ENCODE results near the gene SNAP47.

Gene SNAP47

GRCh38 chr1:227786673-227787512 lies 51.7 kb downstream of the SNAP47 start:
- DNase-seq = no peak

GRCh38 chr1:227787513-227788270 lies 52.5 kb downstream of the SNAP47 start:
- peak; percentile 41 for DNase-seq

GRCh38 chr1:227788271-227789083 lies 53.2 kb downstream of the SNAP47 start:
- no peak for DNase-seq

- DNase-seq = no peak
These were observed 54.1 kb downstream of the SNAP47 start for GRCh38 chr1:227789084-227790033.

GRCh38 chr1:227790034-227790400 lies 54.8 kb downstream of the SNAP47 start:
- no peak for DNase-seq

- no peak for DNase-seq
These were observed 55.6 kb downstream of the SNAP47 start for GRCh38 chr1:227790868-227791267.

GRCh38 chr1:227791425-227792143 lies 56.3 kb downstream of the SNAP47 start:
- DNase-seq = no peak

- DNase-seq = no peak
These were observed 57.2 kb downstream of the SNAP47 start for GRCh38 chr1:227792216-227793078.

- DNase-seq = no peak
These were observed 58.1 kb downstream of the SNAP47 start for GRCh38 chr1:227793079-227793947.

- no peak for DNase-seq
These were observed 58.9 kb downstream of the SNAP47 start for GRCh38 chr1:227793948-227794816.

- DNase-seq = no peak
These were observed 59.6 kb downstream of the SNAP47 start for GRCh38 chr1:227794817-227795192.

GRCh38 chr1:227795732-227796131 lies 60.5 kb downstream of the SNAP47 start:
- DNase-seq = no peak

- DNase-seq = no peak
These were observed 61.2 kb downstream of the SNAP47 start for GRCh38 chr1:227796359-227796915.

GRCh38 chr1:227797144-227797543 lies 61.9 kb downstream of the SNAP47 start:
- no peak for DNase-seq

- no peak for DNase-seq
These were observed 62.4 kb downstream of the SNAP47 start for GRCh38 chr1:227797625-227798024.

GRCh38 chr1:227798078-227798802 lies 63.0 kb downstream of the SNAP47 start:
- no peak for DNase-seq

GRCh38 chr1:227799756-227800155 lies 64.5 kb downstream of the SNAP47 start:
- no peak for DNase-seq
